ENCODE data around the gene TM9SF3.
"Not testable (repeated sequence)": the region's sequence is repeated elsewhere in the genome, so short reads cannot be mapped to it uniquely, and the experiment has no call there.

TM9SF3 gene

DNA sequence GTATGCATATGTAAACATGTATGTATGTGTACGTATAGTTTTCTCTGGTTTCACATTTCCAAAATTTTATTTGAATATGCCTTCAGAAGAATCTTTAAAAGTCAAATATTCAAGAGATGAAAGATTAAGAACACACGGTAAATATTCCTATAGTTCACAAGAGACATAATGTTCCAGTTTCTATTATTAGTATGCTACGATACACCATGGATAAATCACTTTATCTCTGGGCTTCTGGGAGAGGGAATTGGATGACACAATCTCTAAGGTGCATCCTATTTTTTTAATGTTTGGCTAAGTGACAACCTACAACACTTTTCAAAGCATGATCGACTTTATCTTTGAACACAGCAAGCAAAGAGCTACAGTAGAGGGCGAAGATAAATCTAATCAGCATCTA is 13.8 kb downstream of the TM9SF3 start:
- H3K4me3 ChIP-seq, result no peak overlapping the region
- no peak overlapping the region for H3K27ac ChIP-seq

DNA sequence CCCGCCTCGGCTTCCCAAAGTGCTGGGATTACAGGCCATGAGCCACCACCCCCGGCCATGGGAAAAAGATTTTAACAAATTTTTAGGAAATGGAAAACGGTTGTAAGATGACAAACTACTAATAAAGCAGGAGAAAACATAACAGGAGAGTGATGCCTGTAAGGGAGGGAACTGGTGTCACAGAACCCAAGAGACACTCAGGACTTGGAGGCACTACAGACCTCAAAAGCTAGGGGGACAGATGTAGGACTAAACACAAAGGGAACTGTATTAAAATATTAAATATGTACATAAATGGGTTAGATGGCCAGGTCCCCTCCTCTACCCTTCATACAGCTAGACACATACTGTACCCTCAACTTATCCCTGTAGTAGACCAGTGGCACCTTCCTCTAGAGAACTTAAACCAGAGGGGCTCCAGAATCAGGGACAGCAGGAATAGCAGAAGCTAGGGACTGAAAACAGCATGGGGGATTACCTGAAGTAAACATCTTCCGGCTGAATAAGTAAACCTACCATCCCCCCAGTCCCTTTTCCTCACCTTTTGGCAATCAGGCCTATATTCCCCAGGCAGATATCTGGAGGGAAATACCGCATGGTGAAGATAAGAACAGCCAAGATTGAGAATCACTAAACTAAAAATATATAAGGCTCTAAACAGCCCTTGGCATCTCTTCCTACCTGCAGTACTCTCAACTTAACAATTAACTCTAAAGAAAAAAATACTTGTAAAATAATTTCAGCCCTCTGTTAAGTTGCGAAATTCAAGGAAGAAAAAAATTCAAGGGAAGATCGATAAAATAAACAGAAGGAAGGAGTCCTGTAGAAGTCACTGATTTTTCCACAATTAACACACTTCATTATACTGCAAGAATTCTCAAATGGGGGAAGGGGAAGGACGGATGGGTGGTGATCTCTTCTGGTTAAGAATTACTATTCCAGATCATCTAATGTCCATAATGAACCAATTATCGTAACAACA is 15.5 kb downstream of the TM9SF3 start:
- H3K27ac ChIP-seq, result no peak overlapping the region

GRCh38 chr10:96570511-96570910 is 16.3 kb downstream of the TM9SF3 start:
- no peak overlapping the region for H3K27ac ChIP-seq

More for the DNA sequence above, 15.5 kb downstream of the TM9SF3 start:
- no peak overlapping the region for H3K4me3 ChIP-seq

DNA sequence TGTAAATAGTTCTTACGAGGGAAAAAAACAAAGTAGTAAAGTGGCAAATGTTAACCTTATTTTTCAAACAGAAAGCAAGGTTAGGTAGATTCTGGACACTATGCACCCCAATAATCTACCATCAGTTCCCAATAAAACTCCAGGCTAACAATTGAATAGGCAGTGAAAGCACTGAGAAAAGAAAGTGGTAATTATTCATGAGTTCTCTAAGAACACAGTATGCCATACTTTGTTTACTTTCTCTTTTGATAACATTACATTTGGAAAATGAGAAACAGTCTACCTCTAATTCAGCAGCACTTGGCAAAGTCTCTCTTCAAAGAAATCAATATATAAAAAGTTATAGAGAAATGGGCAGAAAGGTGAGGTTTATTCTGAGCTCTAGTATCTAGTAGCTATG is 18.4 kb downstream of the TM9SF3 start:
- H3K4me3 ChIP-seq, result no peak overlapping the region
- no peak overlapping the region for H3K27ac ChIP-seq

More at GRCh38 chr10:96570511-96570910, 16.3 kb downstream of the TM9SF3 start:
- no peak overlapping the region for H3K4me3 ChIP-seq

DNA sequence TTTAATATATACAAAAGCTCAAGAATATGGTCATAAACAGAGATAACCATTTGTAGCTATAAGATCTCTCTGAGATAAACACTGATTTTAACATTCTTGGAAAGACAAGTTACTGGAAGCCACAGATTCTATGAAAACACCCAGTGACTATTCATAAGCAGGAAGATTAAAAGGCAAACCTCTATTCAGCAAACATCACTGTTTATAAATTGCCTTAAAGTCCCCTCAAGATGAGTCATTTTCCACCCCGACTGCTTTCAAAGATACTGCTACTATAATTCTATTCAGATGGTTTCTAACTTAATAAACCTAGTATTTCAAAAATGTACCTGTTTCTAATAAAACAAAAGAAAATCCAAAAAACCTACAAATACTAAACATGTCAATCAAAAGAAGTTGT is 21.0 kb downstream of the TM9SF3 start:
- no peak overlapping the region for H3K27ac ChIP-seq
- H3K4me3 ChIP-seq, result no peak overlapping the region

DNA sequence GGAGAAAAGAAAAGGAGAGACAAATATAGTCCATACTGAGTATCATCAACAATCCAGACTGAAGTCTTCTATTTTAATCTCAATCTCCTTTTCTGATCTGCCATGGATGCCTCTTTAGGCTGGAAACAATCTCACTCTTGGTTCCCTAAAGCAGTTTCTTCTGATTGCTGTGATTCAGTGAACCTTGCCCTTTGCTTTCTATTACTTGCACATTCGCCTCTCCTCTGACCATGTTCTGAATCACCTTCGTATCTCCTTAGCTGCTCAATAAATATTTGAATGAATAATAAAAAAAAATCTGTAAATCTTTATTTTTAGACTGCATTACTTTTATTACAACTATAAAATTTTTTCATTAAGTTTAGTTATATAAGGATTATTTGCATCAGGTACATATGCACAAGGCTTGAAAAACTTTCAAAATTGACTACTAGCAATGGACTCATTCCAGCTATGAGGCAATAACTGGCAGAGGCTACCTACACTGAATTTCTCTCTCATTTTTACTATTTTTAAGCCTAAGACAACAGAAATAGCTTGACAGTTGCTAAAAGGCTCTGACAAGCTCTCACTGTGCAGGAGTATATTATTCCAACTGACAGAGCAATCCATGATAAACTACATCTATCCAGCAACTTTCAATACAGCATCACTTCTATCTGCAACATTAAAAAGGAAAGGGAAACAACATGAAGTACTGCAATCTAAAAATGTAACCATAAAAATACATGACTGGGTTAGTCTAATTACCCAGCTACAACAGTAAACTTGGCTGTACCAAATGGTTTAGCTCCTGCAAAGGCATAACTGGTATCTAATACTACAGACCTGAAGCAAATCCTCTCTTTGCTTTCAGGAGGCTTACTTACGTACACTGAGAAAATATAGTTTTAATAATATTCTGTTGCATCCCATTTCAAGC is 25.6 kb downstream of the TM9SF3 start:
- H3K4me3 ChIP-seq, result no peak overlapping the region
- no peak overlapping the region for H3K27ac ChIP-seq

GRCh38 chr10:96560489-96560888 is 26.3 kb downstream of the TM9SF3 start:
- Histone ChIP-seq H3K4me3 (no peak overlapping the region), H3K27ac (no peak overlapping the region)

DNA sequence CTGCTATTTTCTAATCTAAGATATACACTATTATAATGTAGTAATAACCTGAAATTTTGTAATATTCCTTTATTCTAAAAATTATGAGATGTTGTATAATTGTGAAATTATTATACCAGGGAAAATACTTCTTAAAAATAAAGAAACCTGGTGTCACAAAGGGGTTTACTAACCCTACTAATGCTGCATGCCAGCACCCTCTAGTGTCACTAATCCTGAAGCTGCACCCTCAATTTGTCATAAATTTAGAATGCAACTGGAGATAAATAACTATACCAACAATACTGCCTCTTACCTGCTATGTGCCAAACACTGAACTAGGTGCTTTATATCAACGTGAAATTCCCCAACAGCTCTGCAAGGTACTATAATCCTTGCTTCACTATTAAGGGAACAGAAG is 30.8 kb downstream of the TM9SF3 start:
- H3K4me3 ChIP-seq, result no peak overlapping the region
- H3K27ac ChIP-seq, result no peak overlapping the region

- no peak overlapping the region for H3K27ac ChIP-seq
- H3K4me3 ChIP-seq, result no peak overlapping the region
These were observed 31.5 kb downstream of the TM9SF3 start for GRCh38 chr10:96555330-96555729.

DNA sequence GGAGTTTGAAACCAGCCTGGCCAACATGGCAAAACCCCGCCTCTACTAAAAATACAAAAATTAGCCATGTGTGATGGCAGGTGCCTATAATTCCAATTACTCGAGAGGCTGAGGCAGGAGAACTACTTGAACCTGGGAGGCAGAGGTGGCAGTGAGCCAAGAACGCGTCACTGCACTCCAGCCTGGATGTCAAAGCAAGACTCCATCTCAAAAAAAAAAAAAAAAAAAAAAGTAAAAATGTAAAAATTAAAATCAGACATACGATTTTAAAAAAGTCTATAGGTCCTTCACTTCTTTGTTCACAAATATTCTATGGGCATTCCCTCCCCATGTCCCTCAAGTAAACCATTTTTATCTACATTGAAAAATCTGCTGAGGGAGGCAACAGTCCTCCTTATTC is 38.2 kb downstream of the TM9SF3 start:
- no peak overlapping the region for H3K4me3 ChIP-seq
- no peak overlapping the region for H3K27ac ChIP-seq

GRCh38 chr10:96545558-96545957 is 41.3 kb downstream of the TM9SF3 start:
- H3K27ac ChIP-seq, result not testable (repeated sequence)

GRCh38 chr10:96541921-96542320 is 44.9 kb downstream of the TM9SF3 start:
- H3K27ac ChIP-seq, result no peak overlapping the region
- no peak overlapping the region for H3K4me3 ChIP-seq

More at GRCh38 chr10:96545558-96545957, 41.3 kb downstream of the TM9SF3 start:
- not testable (repeated sequence) for H3K4me3 ChIP-seq

DNA sequence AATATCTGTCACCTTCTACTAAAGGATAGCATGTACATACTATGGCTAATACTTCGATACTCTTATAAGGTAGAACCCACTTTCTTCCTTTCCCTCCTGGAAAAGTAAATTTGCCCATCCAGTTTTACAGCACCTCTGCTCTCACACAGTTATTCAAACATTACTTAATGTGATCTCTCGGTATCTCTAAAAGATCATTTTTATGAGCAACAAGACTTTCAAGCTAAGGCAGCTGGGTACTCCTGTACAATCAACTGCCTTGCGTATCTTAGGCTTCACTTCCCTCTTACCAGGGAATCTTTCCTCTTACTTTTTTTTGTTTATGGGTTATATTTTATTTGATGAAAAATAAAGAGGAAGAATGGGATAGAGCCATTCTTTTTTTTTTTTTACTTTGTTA is 46.6 kb downstream of the TM9SF3 start:
- no peak overlapping the region for H3K4me3 ChIP-seq
- no peak overlapping the region for H3K27ac ChIP-seq

DNA sequence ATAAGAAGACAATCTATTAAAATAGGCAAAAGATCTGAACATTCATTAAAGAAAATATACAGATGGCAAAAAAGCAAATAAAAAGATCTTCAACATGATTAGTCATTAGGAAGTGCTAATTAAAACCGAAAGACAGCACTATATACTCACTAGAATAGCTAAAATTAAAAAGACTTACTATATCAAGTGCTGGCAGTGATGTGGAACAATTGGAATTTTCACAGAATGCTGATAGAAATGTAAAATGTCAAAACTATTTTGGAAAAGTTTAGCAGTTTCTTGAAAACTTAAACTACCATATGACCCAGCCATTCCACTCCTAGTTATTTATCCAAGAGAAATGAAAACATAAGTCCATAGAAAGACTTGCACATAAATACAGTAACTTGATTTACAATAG is 48.1 kb downstream of the TM9SF3 start:
- H3K27ac ChIP-seq, result no peak overlapping the region
- no peak overlapping the region for H3K4me3 ChIP-seq

GRCh38 chr10:96536129-96536528 is 50.7 kb downstream of the TM9SF3 start:
- H3K4me3 ChIP-seq, result no peak overlapping the region
- no peak overlapping the region for H3K27ac ChIP-seq

DNA sequence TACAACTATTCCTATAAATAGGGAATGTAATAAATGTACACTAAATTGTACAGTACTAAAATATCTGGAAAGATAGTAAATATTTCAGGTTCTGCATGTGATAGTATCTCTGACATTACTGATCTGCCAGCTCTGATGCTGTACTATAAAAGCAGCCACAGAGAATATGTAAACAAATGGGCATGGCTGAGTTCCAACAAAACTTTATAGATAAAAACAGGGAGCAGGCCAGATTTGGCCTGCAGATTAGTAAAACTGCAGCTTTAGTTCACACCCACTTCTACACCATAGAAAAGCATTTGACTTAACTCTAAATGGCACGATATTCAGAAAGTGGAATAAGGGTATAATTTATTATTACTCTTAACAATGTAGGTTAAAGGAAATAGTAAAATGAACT is 54.3 kb downstream of the TM9SF3 start:
- H3K27ac ChIP-seq, result no peak overlapping the region
- no peak overlapping the region for H3K4me3 ChIP-seq

DNA sequence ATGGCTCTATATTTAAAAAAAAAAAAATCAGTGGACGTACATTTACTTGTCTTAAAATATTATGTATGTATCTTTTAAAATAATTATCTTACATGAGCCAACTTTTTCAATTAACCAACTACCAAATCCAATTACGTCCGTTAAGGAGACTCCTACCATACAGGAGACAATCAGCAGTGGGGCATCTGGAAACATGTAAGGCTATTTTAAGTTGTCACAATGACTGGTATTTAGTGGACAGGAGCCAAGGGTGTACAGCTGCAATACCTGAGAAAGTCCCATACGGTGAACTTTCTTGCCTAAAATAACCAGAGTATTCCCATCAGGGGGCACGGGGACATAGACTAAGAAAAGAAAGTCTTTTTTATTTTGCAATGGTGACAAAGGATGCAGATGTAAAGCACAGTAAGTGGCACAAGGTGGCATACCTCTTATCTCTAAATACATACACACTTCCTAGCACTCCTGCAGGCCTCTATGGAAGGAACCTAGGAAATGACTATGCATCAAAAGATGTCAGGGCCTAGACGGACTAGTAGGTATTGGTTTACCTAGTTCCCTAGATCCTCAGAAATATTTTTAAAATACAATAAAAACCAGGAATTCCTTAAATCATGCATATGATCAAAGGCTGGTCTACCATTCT is 57.1 kb downstream of the TM9SF3 start:
- Histone ChIP-seq H3K27ac (no peak overlapping the region), H3K4me3 (no peak overlapping the region)

DNA sequence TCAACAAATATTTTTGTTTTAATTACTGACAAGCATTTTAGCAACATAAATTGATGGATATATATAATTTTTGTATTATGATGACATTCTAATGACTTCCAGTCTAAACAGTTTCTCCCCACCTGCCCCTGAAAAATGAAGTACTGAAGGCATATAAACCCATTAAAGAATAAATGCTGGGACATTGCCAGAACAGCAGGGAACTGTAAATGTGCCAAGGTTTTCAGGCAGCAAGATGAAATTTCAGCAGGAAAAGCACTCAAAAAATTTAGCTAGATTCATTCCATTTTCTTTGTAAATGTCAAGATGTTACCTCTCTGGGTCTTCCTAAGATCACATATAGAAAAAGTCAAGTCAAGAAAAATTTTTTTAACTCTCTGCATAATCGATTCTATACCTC is 62.1 kb downstream of the TM9SF3 start:
- Histone ChIP-seq H3K4me3 (no peak overlapping the region), H3K27ac (no peak overlapping the region)

- no peak overlapping the region for H3K27ac ChIP-seq
- no peak overlapping the region for H3K4me3 ChIP-seq
These were observed 69.5 kb downstream of the TM9SF3 start for GRCh38 chr10:96517284-96517683.

- Histone ChIP-seq H3K27ac (no peak overlapping the region), H3K4me3 (no peak overlapping the region)
These were observed 70.5 kb downstream of the TM9SF3 start for GRCh38 chr10:96516337-96516736.

All from skin epidermis (tissue), 12 donors.